Measurements from ENCODE around the gene SUGCT. TPM values are rescaled to one million over a fixed set of nuclear protein-coding genes. Genes with fewer than 3 reads are reported as not detected.

The SUGCT gene
- total and polyA plus RNA-seq, 7 donors = 2.4 to 7.3 (median 3.2) TPM

GRCh38 chr7:40903872-40904271 is 769.1 kb downstream of the SUGCT start:
- Histone ChIP-seq H3K4me1 (no peaks in the 10 kb centered on the region), H3K27ac (no peak overlapping the region), H3K36me3 (ENCODE audit: insufficient read depth in 1 of 2, low read depth in 1 of 2) (no peaks in the 10 kb centered on the region), H3K4me3 (no peak overlapping the region), H3K9me3 (no peaks in the 10 kb centered on the region), H3K27me3 (ENCODE audit: insufficient read depth in 3 of 3, low read length in 2 of 3) (no peaks in the 10 kb centered on the region)
- no peak for TF ChIP-seq CTCF (IDR thresholded peaks at IDR 0.05)
- 62 to 72% (median 64%) methylated on average over 10 of the region's 10 CpGs for WGBS, 3 donors
- DNase-seq (no peak), ATAC-seq (peak in 3 of 4 donors; percentile 45 to 58 (median 47))
- intact Hi-C loops (cut with DNase I) = no loop called here

- DNase-seq (no peak), ATAC-seq (no peak)
- Histone ChIP-seq H3K36me3 (ENCODE audit: insufficient read depth in 1 of 2, low read depth in 1 of 2) (no peaks in the 10 kb centered on the region), H3K4me3 (no peak overlapping the region), H3K9me3 (no peaks in the 10 kb centered on the region), H3K27ac (no peak overlapping the region), H3K27me3 (ENCODE audit: insufficient read depth in 3 of 3, low read length in 2 of 3) (no peaks in the 10 kb centered on the region), H3K4me1 (no peaks in the 10 kb centered on the region)
- no peak for TF ChIP-seq CTCF (IDR thresholded peaks at IDR 0.05)
- WGBS, 3 donors = 80 to 84% (median 84%) methylated on average over 3 of the region's 3 CpGs
- intact Hi-C loops (cut with DNase I) = no loop called here
These were observed 772.5 kb downstream of the SUGCT start for GRCh38 chr7:40907286-40907685.

GRCh38 chr7:40909346-40909980 is 774.7 kb downstream of the SUGCT start:
- DNase-seq (no peak), ATAC-seq (no peak)
- intact Hi-C loops (cut with DNase I) = no loop called here
- H3K27ac ChIP-seq = no peak overlapping the region
- no peaks in the 10 kb centered on the region for H3K36me3 ChIP-seq (ENCODE audit: insufficient read depth in 1 of 2, low read depth in 1 of 2)
- 71 to 81% (median 71%) methylated on average over 10 of the region's 10 CpGs for WGBS, 3 donors
- H3K9me3 ChIP-seq = no peaks in the 10 kb centered on the region
- H3K4me1 ChIP-seq = no peaks in the 10 kb centered on the region
- no peak overlapping the region for H3K4me3 ChIP-seq
- no peaks in the 10 kb centered on the region for H3K27me3 ChIP-seq (ENCODE audit: insufficient read depth in 3 of 3, low read length in 2 of 3)
- no peak for TF ChIP-seq CTCF (IDR thresholded peaks at IDR 0.05)

Other genes with a start within 250 kb of the SUGCT start
- gene CDK13, start 184.7 kb upstream of the SUGCT start, total RNA-seq = 10 to 100 TPM; 21.0 to 25.5 (median 22.6) TPM
- gene CDK13, start 184.7 kb upstream of the SUGCT start, polyA plus RNA-seq = 10 to 100 TPM; 10.9 to 17.1 (median 12.1) TPM
- gene MPLKIP, start 383 bp upstream of the SUGCT start, total RNA-seq = 10 to 100 TPM; 17.3 to 19.0 (median 18.9) TPM
- gene MPLKIP, start 383 bp upstream of the SUGCT start, polyA plus RNA-seq = 10 to 100 TPM; 17.6 to 34.7 (median 32.9) TPM